Vagina (tissue), 2 donors: ENCODE measurements around the gene MACROD2. TPM values are rescaled to one million over a fixed set of nuclear protein-coding genes. Genes with fewer than 3 reads are reported as not detected.

Experiments used
- DNase-seq, 2 donors: peaks; one replicate each; pipeline ENCODE4 v3.0.0-alpha.2; 2017; ENCODE audit errors: extremely low spot score in 2 of 2
- H3K27ac ChIP-seq: fragments of 200-600 bp; sonication (generic); one replicate; pipeline ENCODE4 v1.5.1; 2019
- H3K27me3 ChIP-seq: fragments of 200-600 bp; sonication (generic); one replicate; pipeline ENCODE4 v1.5.1; 2019
- H3K36me3 ChIP-seq, 2 donors: fragments of 200-600 bp; sonication (generic); one replicate each; pipeline ENCODE4 v1.5.1; 2017 to 2019
- H3K4me1 ChIP-seq: fragments of 200-600 bp; sonication (generic); one replicate; pipeline ENCODE4 v1.5.1; 2019
- H3K4me3 ChIP-seq, 2 donors: fragments of 200-600 bp; sonication (generic); 1 replicate in 1 of 2; 2 replicates in 1 of 2; pipeline ENCODE4 v1.5.1; 2016 to 2019
- H3K9me3 ChIP-seq: fragments of 200-600 bp; sonication (generic); one replicate; pipeline ENCODE4 v1.5.1; 2019
- CTCF ChIP-seq, 3 experiments: fragments of 450-650 bp in 2 of 3; fragments of 200-600 bp in 1 of 3; sonication (generic) in 1 of 3; IDR thresholded peaks; one replicate each; pipeline ENCODE4 v1.5.1; 2017 to 2019; ENCODE audit warnings: antibody characterized with exemption in 3 of 3, mild to moderate bottlenecking in 2 of 3, moderate library complexity in 2 of 3
- POLR2A ChIP-seq, 2 donors: fragments of 450-650 bp; IDR thresholded peaks; one replicate each; pipeline ENCODE4 v1.6.1; 2017; ENCODE audit warnings: antibody characterized with exemption in 2 of 2, mild to moderate bottlenecking in 2 of 2, moderate library complexity in 2 of 2
- POLR2AphosphoS5 ChIP-seq, 2 donors: sonication (generic); formaldehyde crosslinking; IDR thresholded peaks; one replicate each; pipeline ENCODE4 v1.9.0; 2017; ENCODE audit warnings: antibody characterized with exemption in 2 of 2, mild to moderate bottlenecking in 2 of 2, low read depth in 1 of 2; ENCODE audit not compliant: insufficient read depth in 1 of 2
- intact Hi-C: fragments of 100-400 bp; cut with DNase I; formaldehyde crosslinking; loops from one replicate; pipeline ENCODE4 v1.15.1; 2023
- total RNA-seq: library from RNA; depleted of rRNA; stranded (reverse); fragments of >200 nt; gene quantifications from one replicate; pipeline ENCODE4 v1.2.3, GENCODE V29; 2016

Gene MACROD2
- total RNA-seq, 1 donor from 2014 or later = 12.5 TPM

- Histone ChIP-seq H3K36me3 (no peaks in the 10 kb centered on the region), H3K4me3 (no peak overlapping the region), H3K27me3 (no peaks in the 10 kb centered on the region), H3K4me1 (no peaks in the 10 kb centered on the region), H3K9me3 (no peaks in the 10 kb centered on the region), H3K27ac (no peak overlapping the region)
- no peak for DNase-seq
- intact Hi-C loops = no loop called here
- TF ChIP-seq POLR2A (IDR thresholded peaks at IDR 0.05) = no peak
- TF ChIP-seq CTCF (IDR thresholded peaks at IDR 0.05) = no peak
- TF ChIP-seq POLR2AphosphoS5 (IDR thresholded peaks at IDR 0.05; ENCODE audit: insufficient read depth in 1 of 2, low read depth in 1 of 2) = no peak
Observed at GRCh38 chr20:15603506-15603905, 1608.2 kb downstream of the MACROD2 start.

- Histone ChIP-seq H3K27ac (no peak overlapping the region), H3K27me3 (no peaks in the 10 kb centered on the region), H3K9me3 (no peaks in the 10 kb centered on the region), H3K4me3 (no peak overlapping the region), H3K4me1 (no peaks in the 10 kb centered on the region), H3K36me3 (no peaks in the 10 kb centered on the region)
- TF ChIP-seq POLR2A (IDR thresholded peaks at IDR 0.05) = no peak
- TF ChIP-seq POLR2AphosphoS5 (IDR thresholded peaks at IDR 0.05; ENCODE audit: insufficient read depth in 1 of 2, low read depth in 1 of 2) = no peak
- no peak for TF ChIP-seq CTCF (IDR thresholded peaks at IDR 0.05)
- no peak for DNase-seq
- intact Hi-C loops = no loop called here
Observed at GRCh38 chr20:15603978-15604805, 1608.9 kb downstream of the MACROD2 start.

- H3K4me3 ChIP-seq = no peak overlapping the region
- H3K27me3 ChIP-seq = no peaks in the 10 kb centered on the region
- no peaks in the 10 kb centered on the region for H3K9me3 ChIP-seq
- intact Hi-C loops = no loop called here
- no peak for TF ChIP-seq CTCF (IDR thresholded peaks at IDR 0.05)
- TF ChIP-seq POLR2A (IDR thresholded peaks at IDR 0.05) = no peak
- no peak for TF ChIP-seq POLR2AphosphoS5 (IDR thresholded peaks at IDR 0.05; ENCODE audit: insufficient read depth in 1 of 2, low read depth in 1 of 2)
- no peak overlapping the region for H3K27ac ChIP-seq
- no peaks in the 10 kb centered on the region for H3K36me3 ChIP-seq
- no peak for DNase-seq
- H3K4me1 ChIP-seq = no peaks in the 10 kb centered on the region
Observed at GRCh38 chr20:15609921-15610320, 1614.6 kb downstream of the MACROD2 start.

GRCh38 chr20:15610787-15611186, 1615.5 kb downstream of the MACROD2 start:
- no peaks in the 10 kb centered on the region for H3K27me3 ChIP-seq
- H3K4me3 ChIP-seq = no peak overlapping the region
- no peak for TF ChIP-seq CTCF (IDR thresholded peaks at IDR 0.05)
- TF ChIP-seq POLR2AphosphoS5 (IDR thresholded peaks at IDR 0.05; ENCODE audit: insufficient read depth in 1 of 2, low read depth in 1 of 2) = no peak
- TF ChIP-seq POLR2A (IDR thresholded peaks at IDR 0.05) = no peak
- no peak for DNase-seq
- intact Hi-C loops = no loop called here
- H3K4me1 ChIP-seq = no peaks in the 10 kb centered on the region
- H3K36me3 ChIP-seq = no peaks in the 10 kb centered on the region
- no peak overlapping the region for H3K27ac ChIP-seq
- no peaks in the 10 kb centered on the region for H3K9me3 ChIP-seq

- Histone ChIP-seq H3K4me3 (no peak overlapping the region), H3K27me3 (no peaks in the 10 kb centered on the region), H3K4me1 (no peaks in the 10 kb centered on the region), H3K27ac (no peak overlapping the region), H3K9me3 (no peaks in the 10 kb centered on the region), H3K36me3 (no peaks in the 10 kb centered on the region)
- DNase-seq = no peak
- TF ChIP-seq CTCF (IDR thresholded peaks at IDR 0.05) (no peak), POLR2AphosphoS5 (IDR thresholded peaks at IDR 0.05; ENCODE audit: insufficient read depth in 1 of 2, low read depth in 1 of 2) (no peak), POLR2A (IDR thresholded peaks at IDR 0.05) (no peak)
- intact Hi-C loops = no loop called here
Observed at GRCh38 chr20:15611541-15611940, 1616.2 kb downstream of the MACROD2 start.
